ENCODE data around the gene IFT57. TPM values are rescaled to one million over a fixed set of nuclear protein-coding genes. Genes with fewer than 3 reads are reported as not detected.

The IFT57 gene
- total and polyA plus RNA-seq, 2 of the 8 experiments (the other 6 are each of a cell fraction or from before 2014, with no cell fraction given), result 15.1 to 27.8 TPM

DNA sequence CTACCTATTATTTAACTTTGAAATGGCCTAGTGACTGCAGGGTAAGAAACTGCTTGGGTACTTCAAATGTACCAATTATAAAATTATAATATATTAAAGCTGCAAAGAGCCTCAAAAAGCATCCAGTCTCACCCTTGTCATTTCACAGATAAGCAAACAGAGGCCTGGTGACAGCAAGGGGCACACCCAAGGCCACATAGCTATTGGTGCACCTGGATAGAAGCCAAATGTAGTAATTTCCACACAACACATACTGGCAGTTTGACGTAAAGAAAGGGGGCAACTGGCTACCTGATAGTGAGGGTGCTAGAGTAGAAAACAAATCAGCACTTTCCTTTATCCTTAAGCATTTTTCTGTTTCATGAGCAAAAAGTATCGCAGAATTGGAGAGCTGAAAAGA is 51.1 kb downstream of the IFT57 start (continued):
- TF ChIP-seq, protein P1, sequence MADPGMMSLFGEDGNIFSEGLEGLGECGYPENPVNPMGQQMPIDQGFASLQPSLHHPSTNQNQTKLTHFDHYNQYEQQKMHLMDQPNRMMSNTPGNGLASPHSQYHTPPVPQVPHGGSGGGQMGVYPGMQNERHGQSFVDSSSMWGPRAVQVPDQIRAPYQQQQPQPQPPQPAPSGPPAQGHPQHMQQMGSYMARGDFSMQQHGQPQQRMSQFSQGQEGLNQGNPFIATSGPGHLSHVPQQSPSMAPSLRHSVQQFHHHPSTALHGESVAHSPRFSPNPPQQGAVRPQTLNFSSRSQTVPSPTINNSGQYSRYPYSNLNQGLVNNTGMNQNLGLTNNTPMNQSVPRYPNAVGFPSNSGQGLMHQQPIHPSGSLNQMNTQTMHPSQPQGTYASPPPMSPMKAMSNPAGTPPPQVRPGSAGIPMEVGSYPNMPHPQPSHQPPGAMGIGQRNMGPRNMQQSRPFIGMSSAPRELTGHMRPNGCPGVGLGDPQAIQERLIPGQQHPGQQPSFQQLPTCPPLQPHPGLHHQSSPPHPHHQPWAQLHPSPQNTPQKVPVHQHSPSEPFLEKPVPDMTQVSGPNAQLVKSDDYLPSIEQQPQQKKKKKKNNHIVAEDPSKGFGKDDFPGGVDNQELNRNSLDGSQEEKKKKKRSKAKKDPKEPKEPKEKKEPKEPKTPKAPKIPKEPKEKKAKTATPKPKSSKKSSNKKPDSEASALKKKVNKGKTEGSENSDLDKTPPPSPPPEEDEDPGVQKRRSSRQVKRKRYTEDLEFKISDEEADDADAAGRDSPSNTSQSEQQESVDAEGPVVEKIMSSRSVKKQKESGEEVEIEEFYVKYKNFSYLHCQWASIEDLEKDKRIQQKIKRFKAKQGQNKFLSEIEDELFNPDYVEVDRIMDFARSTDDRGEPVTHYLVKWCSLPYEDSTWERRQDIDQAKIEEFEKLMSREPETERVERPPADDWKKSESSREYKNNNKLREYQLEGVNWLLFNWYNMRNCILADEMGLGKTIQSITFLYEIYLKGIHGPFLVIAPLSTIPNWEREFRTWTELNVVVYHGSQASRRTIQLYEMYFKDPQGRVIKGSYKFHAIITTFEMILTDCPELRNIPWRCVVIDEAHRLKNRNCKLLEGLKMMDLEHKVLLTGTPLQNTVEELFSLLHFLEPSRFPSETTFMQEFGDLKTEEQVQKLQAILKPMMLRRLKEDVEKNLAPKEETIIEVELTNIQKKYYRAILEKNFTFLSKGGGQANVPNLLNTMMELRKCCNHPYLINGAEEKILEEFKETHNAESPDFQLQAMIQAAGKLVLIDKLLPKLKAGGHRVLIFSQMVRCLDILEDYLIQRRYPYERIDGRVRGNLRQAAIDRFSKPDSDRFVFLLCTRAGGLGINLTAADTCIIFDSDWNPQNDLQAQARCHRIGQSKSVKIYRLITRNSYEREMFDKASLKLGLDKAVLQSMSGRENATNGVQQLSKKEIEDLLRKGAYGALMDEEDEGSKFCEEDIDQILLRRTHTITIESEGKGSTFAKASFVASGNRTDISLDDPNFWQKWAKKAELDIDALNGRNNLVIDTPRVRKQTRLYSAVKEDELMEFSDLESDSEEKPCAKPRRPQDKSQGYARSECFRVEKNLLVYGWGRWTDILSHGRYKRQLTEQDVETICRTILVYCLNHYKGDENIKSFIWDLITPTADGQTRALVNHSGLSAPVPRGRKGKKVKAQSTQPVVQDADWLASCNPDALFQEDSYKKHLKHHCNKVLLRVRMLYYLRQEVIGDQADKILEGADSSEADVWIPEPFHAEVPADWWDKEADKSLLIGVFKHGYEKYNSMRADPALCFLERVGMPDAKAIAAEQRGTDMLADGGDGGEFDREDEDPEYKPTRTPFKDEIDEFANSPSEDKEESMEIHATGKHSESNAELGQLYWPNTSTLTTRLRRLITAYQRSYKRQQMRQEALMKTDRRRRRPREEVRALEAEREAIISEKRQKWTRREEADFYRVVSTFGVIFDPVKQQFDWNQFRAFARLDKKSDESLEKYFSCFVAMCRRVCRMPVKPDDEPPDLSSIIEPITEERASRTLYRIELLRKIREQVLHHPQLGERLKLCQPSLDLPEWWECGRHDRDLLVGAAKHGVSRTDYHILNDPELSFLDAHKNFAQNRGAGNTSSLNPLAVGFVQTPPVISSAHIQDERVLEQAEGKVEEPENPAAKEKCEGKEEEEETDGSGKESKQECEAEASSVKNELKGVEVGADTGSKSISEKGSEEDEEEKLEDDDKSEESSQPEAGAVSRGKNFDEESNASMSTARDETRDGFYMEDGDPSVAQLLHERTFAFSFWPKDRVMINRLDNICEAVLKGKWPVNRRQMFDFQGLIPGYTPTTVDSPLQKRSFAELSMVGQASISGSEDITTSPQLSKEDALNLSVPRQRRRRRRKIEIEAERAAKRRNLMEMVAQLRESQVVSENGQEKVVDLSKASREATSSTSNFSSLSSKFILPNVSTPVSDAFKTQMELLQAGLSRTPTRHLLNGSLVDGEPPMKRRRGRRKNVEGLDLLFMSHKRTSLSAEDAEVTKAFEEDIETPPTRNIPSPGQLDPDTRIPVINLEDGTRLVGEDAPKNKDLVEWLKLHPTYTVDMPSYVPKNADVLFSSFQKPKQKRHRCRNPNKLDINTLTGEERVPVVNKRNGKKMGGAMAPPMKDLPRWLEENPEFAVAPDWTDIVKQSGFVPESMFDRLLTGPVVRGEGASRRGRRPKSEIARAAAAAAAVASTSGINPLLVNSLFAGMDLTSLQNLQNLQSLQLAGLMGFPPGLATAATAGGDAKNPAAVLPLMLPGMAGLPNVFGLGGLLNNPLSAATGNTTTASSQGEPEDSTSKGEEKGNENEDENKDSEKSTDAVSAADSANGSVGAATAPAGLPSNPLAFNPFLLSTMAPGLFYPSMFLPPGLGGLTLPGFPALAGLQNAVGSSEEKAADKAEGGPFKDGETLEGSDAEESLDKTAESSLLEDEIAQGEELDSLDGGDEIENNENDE (IDR thresholded peaks at IDR 0.05; ENCODE audit: insufficient replicate concordance, low read length), result no peak
- no peak for TF ChIP-seq GTF2F1 (IDR thresholded peaks at IDR 0.05; ENCODE audit: borderline replicate concordance, low read depth, low read length)
